Measurements from ENCODE around the gene MANBA.

- TF ChIP-seq POLR2AphosphoS5 (IDR thresholded peaks at IDR 0.05; ENCODE audit: low read depth, low read length), result no peak
- TF ChIP-seq THAP9 (CRISPR knock-in tag; IDR thresholded peaks at IDR 0.05; ENCODE audit: borderline replicate concordance), result no peak
- no peak for TF ChIP-seq CHD2 (IDR thresholded peaks at IDR 0.05; ENCODE audit: low read depth, low read length)
- no peak for TF ChIP-seq ESRRA (CRISPR knock-in tag; IDR thresholded peaks at IDR 0.05; ENCODE audit: low read depth)
- no peak for TF ChIP-seq EZH2 (conservative IDR thresholded peaks at IDR 0.05; ENCODE audit: low read depth, low read length)
- TF ChIP-seq CTCF (CRISPR knock-in tag; IDR thresholded peaks at IDR 0.05), result no peak
- TF ChIP-seq REST (IDR thresholded peaks at IDR 0.05; ENCODE audit: borderline replicate concordance in 1 of 2, low read depth in 1 of 2, low read length in 2 of 2), result no peak
- no peak for TF ChIP-seq ZHX1 (CRISPR knock-in tag; IDR thresholded peaks at IDR 0.05; ENCODE audit: low read depth)
- no peak for TF ChIP-seq ZNF274 (CRISPR knock-in tag; IDR thresholded peaks at IDR 0.05)
- TF ChIP-seq ATF7-NPFF (CRISPR knock-in tag; IDR thresholded peaks at IDR 0.05; ENCODE audit: low read depth), result no peak
- TF ChIP-seq PREB (CRISPR knock-in tag; IDR thresholded peaks at IDR 0.05), result no peak
- TF ChIP-seq KDM5B (CRISPR knock-in tag; IDR thresholded peaks at IDR 0.05; ENCODE audit: borderline replicate concordance), result no peak
- no peak for TF ChIP-seq FOXP1 (IDR thresholded peaks at IDR 0.05)
- TF ChIP-seq FOXP1 (CRISPR knock-in tag; IDR thresholded peaks at IDR 0.05), result no peak
Observed at GRCh38 chr4:102639598-102639997, 121.2 kb downstream of the MANBA start.
